Bronchial epithelial cell (primary cell): ENCODE results near the gene LSAMP. TPM values are rescaled to one million over a fixed set of nuclear protein-coding genes. Genes with fewer than 3 reads are reported as not detected.

Source experiments
- DNase-seq: peaks from one replicate; pipeline ENCODE4 v3.0.0-alpha.2; 2010; ENCODE audit warnings: low read depth
- FAIRE-seq: peaks from 2 replicates; lab custom pipeline; 2011; peaks lifted over from hg19 to GRCh38; lab: Jason Lieb, UNC
- H3K27me3 ChIP-seq: 2 replicates; pipeline ENCODE4 v1.5.1; 2011; ENCODE audit warnings: low read length; ENCODE audit not compliant: control insufficient read depth, insufficient read depth
- H3K36me3 ChIP-seq: 2 replicates; pipeline ENCODE4 v1.5.1; 2011; ENCODE audit warnings: low read length; ENCODE audit not compliant: control insufficient read depth, insufficient read depth
- H3K4me3 ChIP-seq: 2 replicates; pipeline ENCODE4 v1.5.1; 2011; ENCODE audit warnings: mild to moderate bottlenecking, low read depth, low read length, control low read depth
- total RNA-seq: library from RNA; depleted of rRNA; stranded (reverse); fragments of >200 nt; gene quantifications from 2 replicates; pipeline ENCODE4 v1.2.1, GENCODE V29; 2014
- TF ChIP-seq, protein P1 (sequence below): IDR thresholded peaks from 2 replicates; pipeline ENCODE4 v1.5.1; 2011; ENCODE audit warnings: mild to moderate bottlenecking, moderate library complexity, low read length, control low read depth, inconsistent platforms; ENCODE audit not compliant: insufficient read depth, severe bottlenecking

Gene LSAMP
- total RNA-seq = 0.26 TPM in 1 of 2 replicates, not detected in the other

GRCh38 chr3:116445311-116445841 is at the start of gene LSAMP:
TSS of gene LSAMP (minus strand) at chr3:116445487.
- FAIRE-seq = no peak
- no peak within 1 kb of the TSS for H3K4me3 ChIP-seq

DNA sequence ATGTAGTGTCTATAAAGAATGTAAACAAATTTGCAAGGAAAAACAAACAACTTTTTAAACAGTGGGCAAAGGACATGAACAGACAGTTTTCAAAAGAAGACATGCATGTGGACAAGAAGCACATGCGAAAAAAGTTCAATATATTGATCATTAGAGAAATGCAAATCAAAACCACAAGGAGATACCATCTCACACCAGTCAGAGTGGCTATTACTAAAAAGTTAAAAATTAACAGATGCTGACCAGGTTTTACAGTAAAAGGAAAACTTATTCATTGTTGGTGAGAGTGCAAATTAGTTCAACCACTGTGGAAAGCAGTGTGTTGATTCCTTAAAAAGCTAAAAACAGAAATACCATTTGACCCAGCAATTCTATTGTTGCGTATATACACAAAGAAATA is 47.1 kb upstream of the LSAMP start:
- no peaks in the 10 kb centered on the region for H3K36me3 ChIP-seq
- TF ChIP-seq, protein P1, sequence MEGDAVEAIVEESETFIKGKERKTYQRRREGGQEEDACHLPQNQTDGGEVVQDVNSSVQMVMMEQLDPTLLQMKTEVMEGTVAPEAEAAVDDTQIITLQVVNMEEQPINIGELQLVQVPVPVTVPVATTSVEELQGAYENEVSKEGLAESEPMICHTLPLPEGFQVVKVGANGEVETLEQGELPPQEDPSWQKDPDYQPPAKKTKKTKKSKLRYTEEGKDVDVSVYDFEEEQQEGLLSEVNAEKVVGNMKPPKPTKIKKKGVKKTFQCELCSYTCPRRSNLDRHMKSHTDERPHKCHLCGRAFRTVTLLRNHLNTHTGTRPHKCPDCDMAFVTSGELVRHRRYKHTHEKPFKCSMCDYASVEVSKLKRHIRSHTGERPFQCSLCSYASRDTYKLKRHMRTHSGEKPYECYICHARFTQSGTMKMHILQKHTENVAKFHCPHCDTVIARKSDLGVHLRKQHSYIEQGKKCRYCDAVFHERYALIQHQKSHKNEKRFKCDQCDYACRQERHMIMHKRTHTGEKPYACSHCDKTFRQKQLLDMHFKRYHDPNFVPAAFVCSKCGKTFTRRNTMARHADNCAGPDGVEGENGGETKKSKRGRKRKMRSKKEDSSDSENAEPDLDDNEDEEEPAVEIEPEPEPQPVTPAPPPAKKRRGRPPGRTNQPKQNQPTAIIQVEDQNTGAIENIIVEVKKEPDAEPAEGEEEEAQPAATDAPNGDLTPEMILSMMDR = no peak
- H3K27me3 ChIP-seq = no peaks in the 10 kb centered on the region
- DNase-seq (no peak), FAIRE-seq (no peak)
- H3K4me3 ChIP-seq = no peak overlapping the region

More at GRCh38 chr3:116445311-116445841, at the start of gene LSAMP:
- no peak for DNase-seq
- H3K27me3 ChIP-seq = peaks cover 2% of the 10 kb centered on the region
- H3K36me3 ChIP-seq = no peaks in the 10 kb centered on the region
- TF ChIP-seq, protein P1 = no peak

GRCh38 chr3:116483135-116483534 is 37.8 kb upstream of the LSAMP start:
- Histone ChIP-seq H3K4me3 (no peak overlapping the region), H3K36me3 (no peaks in the 10 kb centered on the region), H3K27me3 (no peaks in the 10 kb centered on the region)
- FAIRE-seq = no peak
- TF ChIP-seq, protein P1 = no peak
- DNase-seq = no peak

DNA sequence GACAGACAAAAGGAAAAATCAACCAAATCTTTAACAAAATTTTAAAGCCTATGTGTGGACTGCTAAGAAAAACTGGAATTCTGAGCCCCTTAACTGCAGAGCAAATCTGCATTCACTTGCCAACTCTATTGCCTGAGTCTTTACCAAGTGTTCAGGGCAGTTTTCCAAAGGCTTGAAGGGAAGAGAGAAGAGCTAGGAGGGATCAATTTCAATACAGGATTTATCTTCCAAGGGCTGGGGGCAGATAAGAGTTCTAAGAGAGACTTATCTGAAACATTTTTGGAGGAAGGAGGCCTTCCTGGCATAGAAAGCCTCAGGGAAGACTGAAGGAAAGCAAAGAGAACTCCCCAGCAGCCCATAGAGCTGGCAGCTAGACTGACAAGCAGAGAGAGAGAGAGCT is 31.4 kb upstream of the LSAMP start:
- H3K4me3 ChIP-seq = no peak overlapping the region
- TF ChIP-seq, protein P1 = no peak
- no peaks in the 10 kb centered on the region for H3K36me3 ChIP-seq
- H3K27me3 ChIP-seq = no peaks in the 10 kb centered on the region
- DNase-seq = no peak
- no peak for FAIRE-seq

- no peak for FAIRE-seq
- TF ChIP-seq, protein P1 = no peak
- Histone ChIP-seq H3K27me3 (no peaks in the 10 kb centered on the region), H3K36me3 (no peaks in the 10 kb centered on the region), H3K4me3 (no peak overlapping the region)
- no peak for DNase-seq
These were observed 29.5 kb upstream of the LSAMP start for GRCh38 chr3:116474801-116475200.
